ENCODE results near the gene TBX20. TPM values are rescaled to one million over a fixed set of nuclear protein-coding genes. Genes with fewer than 3 reads are reported as not detected.
"Not testable (repeated sequence)": the region's sequence is repeated elsewhere in the genome, so short reads cannot be mapped to it uniquely, and the experiment has no call there.

The TBX20 gene
- total RNA-seq, 1 donor from 2014 or later: 0.49 TPM

DNA sequence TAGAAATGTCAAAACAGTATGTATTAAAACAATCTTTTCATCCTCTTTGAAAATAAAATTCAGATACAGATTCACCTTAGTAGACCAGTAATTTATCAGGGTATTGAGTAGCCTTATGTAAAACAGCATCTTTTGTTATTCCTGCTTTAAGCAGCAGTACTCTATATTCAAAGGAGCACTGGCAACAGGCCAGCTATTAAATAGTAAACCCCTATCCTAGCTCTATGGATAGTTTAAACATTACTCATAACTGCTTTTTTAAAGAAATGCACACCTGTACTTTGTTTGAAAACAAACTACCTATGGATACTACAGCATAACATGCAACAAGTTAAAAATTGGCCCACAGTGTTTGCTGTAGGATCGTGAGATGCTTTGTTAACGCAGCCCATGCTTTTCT, 53.7 kb downstream of the TBX20 start:
- intact Hi-C loops (cut with DNase I); H3K9me3 ChIP-seq; H3K27ac ChIP-seq; H3K27me3 ChIP-seq; DNase-seq (ENCODE audit: extremely low spot score in 2 of 2); H3K36me3 ChIP-seq; H3K4me1 ChIP-seq; H3K4me3 ChIP-seq: not testable (repeated sequence)

DNA sequence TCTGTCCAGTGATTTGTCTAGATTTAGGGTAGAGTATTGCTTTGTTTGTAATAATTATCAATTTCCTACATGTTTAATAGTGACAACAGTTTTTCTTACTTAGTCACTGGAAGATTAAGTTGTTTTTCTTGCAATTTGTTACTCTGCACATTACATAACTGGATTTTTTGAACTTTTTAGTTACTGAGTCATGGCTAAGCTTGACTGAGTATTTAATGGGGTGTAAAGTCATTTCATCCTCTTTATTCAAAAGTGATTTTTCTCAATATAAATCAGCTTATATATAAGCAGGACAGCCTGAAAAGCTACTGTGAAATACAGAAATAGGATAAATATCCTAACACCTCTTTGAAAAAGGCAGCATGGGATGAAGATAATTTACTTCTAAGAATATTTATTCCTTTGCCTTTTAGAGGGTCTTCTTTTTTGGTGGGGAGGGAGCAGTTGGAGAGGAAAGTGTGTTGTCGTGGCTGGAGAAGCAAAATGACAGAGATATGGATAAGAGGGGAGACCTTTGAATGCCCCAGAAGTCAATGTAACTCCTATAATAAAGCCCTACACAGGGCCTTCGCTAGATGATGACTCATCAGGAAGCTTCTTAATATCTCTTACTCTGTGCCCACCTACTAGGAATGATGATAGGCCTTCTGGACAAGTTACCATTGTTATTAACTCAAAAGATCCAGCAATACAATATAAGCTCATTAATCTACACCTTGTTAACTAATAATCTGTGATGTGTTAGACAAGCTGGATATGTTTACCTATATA, 55.3 kb downstream of the TBX20 start:
- DNase-seq (ENCODE audit: extremely low spot score in 2 of 2); intact Hi-C loops (cut with DNase I): not testable (repeated sequence)

DNA sequence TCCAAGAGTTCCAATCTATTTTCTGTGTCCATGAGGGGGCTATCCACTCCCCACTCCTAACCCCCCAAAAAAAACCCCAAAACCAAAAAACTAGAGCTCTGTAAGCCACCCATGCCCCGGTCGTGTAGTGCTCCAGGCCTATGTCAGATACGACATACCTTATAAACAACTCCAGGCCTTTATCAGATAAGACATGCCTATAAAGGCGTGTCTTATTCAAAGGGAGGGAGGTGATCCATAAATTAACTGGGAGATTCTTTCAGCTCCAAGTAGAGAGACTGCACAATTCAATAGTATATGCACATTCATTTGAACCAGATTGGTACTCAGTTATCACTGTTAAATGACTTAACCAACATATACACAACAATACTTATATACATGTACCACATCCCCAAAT, 62.3 kb downstream of the TBX20 start:
- H3K36me3 ChIP-seq; H3K27ac ChIP-seq; H3K4me3 ChIP-seq; DNase-seq (ENCODE audit: extremely low spot score in 2 of 2); H3K9me3 ChIP-seq; intact Hi-C loops (cut with DNase I); H3K27me3 ChIP-seq; H3K4me1 ChIP-seq: not testable (repeated sequence)

More for the DNA sequence above, 55.3 kb downstream of the TBX20 start:
- not testable (repeated sequence) for H3K27me3 ChIP-seq, H3K4me1 ChIP-seq, H3K4me3 ChIP-seq, H3K36me3 ChIP-seq, H3K9me3 ChIP-seq, H3K27ac ChIP-seq

DNA sequence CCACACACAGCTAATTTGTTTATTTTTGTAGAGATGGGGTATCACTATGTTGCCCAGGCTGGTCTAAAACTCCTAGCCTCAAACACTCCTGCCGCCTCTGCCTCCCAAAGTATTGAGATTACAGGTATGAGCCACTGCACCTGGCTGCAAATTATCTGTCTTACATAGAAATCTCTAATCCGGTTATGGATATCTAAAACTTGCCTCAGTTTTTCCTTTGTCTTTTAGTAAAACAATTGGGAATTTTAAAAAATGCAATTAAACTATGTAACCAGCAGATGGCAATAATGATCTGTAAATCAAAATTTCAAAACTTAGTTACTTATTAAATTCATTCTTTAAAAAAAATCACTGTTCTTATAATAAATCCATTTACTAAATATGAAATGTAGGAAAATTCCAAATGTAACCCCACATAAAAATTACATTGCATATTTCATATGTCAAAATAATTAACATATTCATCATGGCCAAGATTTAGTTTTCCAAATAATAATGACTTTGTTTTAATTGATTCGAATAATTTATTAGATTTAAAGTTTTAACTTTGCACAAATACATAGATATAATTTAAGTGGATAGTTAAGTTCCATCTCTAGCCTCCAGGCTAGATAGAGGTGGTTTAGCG, 63.6 kb downstream of the TBX20 start:
- DNase-seq (ENCODE audit: extremely low spot score in 2 of 2); intact Hi-C loops (cut with DNase I); H3K27me3 ChIP-seq; H3K4me3 ChIP-seq; H3K36me3 ChIP-seq; H3K9me3 ChIP-seq; H3K27ac ChIP-seq: not testable (repeated sequence)
- H3K4me1 ChIP-seq: peaks cover 14% of the 10 kb centered on the region

DNA sequence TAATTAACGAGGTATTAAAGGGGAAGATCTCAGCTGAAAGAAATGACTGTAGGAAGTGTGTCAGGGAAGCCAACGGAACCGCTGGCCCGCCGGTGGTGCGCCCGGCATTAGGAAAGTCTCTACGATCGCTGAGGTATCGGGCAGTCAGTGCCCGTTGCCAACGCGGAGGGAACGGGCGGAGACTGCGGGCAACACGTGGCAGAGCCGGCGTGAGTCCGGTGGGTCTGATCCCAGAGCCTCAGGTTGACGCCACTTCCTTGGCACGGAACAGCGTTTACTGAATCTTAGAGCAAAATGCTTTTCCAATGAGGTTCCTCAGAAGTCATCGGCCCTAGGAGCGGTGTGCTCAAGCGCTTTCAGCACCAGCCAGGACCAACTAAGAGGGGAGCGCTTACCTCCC, 67.1 kb downstream of the TBX20 start:
- Histone ChIP-seq H3K4me1 (peaks cover 14% of the 10 kb centered on the region), H3K4me3 (peak overlapping the region; percentile 27 to 42)
- intact Hi-C loops (cut with DNase I); H3K36me3 ChIP-seq; H3K9me3 ChIP-seq; H3K27ac ChIP-seq; H3K27me3 ChIP-seq; DNase-seq (ENCODE audit: extremely low spot score in 2 of 2): not testable (repeated sequence)

DNA sequence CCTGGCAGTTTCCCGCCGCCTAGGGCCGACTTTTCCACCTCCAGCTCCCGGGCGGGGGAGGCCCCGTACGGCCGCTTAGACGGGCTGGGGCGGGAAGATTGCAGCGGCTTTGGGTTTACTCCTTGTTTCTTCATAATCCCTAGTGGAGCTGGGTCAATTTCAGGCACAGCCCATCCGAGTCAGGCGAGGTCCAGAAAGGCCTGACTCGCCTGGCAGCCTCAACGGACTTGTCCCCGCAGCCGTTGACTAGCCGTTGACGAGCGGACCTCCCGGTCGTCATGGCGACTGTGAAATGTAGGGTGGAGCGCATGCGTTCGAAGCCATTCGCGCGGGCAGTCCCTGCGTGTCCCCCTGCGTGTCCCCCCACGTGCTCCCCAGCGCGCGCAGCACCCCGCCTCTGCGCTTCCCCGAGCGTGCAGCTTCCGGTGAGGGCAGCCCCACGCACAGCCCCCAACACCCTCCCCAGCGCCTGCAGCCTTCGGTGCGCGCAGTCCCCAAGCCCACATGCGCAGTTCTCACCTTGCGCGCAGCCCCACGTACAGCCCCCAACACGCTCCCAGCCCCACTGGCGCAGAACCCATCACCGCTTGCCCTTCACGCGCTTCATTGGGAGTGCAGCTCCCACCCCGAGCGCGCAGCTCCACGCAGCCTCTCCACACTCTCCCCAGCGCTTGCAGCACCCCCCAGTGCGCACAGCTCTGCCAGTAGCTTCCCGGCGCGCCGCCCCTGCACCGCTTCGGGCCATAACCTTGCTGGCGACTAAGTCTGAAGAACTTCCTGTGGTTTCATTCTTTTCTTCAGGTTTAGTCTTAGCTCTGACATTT, 67.8 kb downstream of the TBX20 start:
- no peak for DNase-seq (ENCODE audit: extremely low spot score in 2 of 2)
- H3K9me3 ChIP-seq: no peaks in the 10 kb centered on the region
- intact Hi-C loops (cut with DNase I): no loop called here
- H3K36me3 ChIP-seq: no peaks in the 10 kb centered on the region
- no peak overlapping the region for H3K27ac ChIP-seq
- H3K4me3 ChIP-seq: peak overlapping the region; percentile 27 to 42
- TF ChIP-seq POLR2AphosphoS5 (IDR thresholded peaks at IDR 0.05; ENCODE audit: insufficient read depth in 1 of 2, low read depth in 1 of 2) (no peak), POLR2A (IDR thresholded peaks at IDR 0.05) (no peak)
- TF ChIP-seq, protein P1, sequence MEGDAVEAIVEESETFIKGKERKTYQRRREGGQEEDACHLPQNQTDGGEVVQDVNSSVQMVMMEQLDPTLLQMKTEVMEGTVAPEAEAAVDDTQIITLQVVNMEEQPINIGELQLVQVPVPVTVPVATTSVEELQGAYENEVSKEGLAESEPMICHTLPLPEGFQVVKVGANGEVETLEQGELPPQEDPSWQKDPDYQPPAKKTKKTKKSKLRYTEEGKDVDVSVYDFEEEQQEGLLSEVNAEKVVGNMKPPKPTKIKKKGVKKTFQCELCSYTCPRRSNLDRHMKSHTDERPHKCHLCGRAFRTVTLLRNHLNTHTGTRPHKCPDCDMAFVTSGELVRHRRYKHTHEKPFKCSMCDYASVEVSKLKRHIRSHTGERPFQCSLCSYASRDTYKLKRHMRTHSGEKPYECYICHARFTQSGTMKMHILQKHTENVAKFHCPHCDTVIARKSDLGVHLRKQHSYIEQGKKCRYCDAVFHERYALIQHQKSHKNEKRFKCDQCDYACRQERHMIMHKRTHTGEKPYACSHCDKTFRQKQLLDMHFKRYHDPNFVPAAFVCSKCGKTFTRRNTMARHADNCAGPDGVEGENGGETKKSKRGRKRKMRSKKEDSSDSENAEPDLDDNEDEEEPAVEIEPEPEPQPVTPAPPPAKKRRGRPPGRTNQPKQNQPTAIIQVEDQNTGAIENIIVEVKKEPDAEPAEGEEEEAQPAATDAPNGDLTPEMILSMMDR (IDR thresholded peaks at IDR 0.05): no peak
- no peaks in the 10 kb centered on the region for H3K27me3 ChIP-seq
- H3K4me1 ChIP-seq: peaks cover 14% of the 10 kb centered on the region

DNA sequence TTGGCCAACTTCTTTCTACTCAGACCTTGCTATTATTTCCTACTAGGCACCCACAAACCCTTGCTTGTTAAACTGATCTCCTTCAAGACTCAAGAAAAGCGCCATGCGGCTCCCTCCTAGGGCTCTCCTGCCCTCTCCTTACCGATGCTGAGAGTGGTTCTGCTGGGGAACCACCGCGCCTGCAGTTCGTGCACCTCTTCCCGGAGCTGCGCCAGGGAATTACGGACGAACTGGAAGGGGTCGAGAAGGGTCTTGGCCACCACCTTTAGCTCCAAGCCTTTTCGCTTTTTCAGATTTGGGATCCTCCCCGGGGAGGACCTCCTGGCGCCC, 68.4 kb downstream of the TBX20 start:
- H3K4me3 ChIP-seq: peak overlapping the region in 1 of 2 donors; percentile 42
- H3K27me3 ChIP-seq; H3K36me3 ChIP-seq; DNase-seq (ENCODE audit: extremely low spot score in 2 of 2); intact Hi-C loops (cut with DNase I); H3K27ac ChIP-seq; H3K9me3 ChIP-seq: not testable (repeated sequence)
- peaks cover 14% of the 10 kb centered on the region for H3K4me1 ChIP-seq

DNA sequence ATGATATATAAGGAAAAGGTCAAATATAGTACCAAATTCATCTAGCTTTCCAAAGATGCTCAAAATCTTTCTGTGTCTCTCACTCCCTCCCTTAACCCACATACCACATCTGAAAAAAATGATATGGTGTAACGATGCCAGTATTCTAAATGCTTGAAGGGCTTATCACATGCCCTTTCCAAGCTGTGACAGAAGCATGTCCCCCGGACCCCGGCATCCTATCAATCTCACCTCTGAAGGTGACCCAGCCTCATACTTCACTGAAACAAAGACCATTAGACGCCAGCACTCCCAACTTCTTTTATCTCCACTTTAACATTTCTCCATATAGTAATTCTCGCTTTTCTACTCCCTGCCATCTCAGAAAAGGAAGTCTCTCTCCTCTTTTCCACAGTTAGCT, 68.9 kb downstream of the TBX20 start:
- H3K4me3 ChIP-seq; H3K9me3 ChIP-seq; DNase-seq (ENCODE audit: extremely low spot score in 2 of 2); H3K27ac ChIP-seq; H3K36me3 ChIP-seq; intact Hi-C loops (cut with DNase I); H3K27me3 ChIP-seq: not testable (repeated sequence)
- peaks cover 14% of the 10 kb centered on the region for H3K4me1 ChIP-seq

DNA sequence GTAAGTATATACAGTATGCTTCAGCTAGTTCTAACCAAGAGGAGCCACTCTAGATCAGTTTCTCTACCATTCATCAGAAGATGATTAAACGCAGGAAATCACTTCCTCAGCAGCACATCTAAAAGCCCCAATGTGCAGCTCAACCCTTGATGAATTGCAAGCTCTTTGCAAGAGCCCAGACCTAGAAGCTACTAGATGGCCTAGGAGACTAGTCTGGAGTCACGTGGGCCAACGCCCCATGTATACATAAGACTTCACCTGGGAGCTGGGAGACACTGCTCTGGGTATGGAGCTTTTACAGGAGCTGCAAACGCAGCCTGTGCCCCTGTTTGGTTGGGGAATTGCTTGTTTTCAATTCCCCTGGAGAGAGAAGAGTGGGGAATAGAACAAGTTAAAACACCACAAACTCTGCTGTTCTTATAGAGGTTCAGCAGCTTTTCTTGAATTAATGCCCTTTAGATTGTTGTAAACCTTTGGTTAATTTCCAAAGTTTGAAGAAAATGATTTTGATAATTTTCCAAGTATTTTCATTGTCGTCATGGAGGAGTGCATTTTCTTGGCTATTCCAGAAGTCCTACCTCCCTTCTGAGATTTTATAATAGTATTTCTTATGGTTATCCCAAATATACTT, 69.9 kb downstream of the TBX20 start:
- H3K4me3 ChIP-seq; H3K9me3 ChIP-seq; intact Hi-C loops (cut with DNase I); H3K27ac ChIP-seq; DNase-seq (ENCODE audit: extremely low spot score in 2 of 2); H3K36me3 ChIP-seq; H3K27me3 ChIP-seq: not testable (repeated sequence)
- H3K4me1 ChIP-seq: peaks cover 14% of the 10 kb centered on the region

DNA sequence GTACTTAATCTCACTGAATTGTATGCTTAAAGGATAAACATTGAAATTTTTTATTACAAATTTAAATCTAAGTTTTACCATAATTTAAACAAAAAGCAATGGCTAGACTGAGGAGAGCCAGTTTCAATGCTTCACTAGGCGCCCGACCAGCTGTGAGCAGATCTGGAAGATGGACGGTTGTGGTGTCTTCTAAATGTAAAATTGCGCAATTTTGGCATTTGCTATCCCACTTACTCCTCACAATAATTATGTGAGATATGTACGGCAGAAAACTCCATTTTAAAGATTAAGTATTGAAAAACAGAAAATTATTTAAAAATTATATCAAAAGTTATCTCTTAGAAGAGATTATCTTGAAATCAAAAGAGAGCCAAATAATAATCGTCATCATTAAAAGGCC, 73.2 kb downstream of the TBX20 start:
- DNase-seq (ENCODE audit: extremely low spot score in 2 of 2); H3K27me3 ChIP-seq; H3K4me1 ChIP-seq; intact Hi-C loops (cut with DNase I); H3K27ac ChIP-seq; H3K9me3 ChIP-seq; H3K36me3 ChIP-seq; H3K4me3 ChIP-seq: not testable (repeated sequence)

DNA sequence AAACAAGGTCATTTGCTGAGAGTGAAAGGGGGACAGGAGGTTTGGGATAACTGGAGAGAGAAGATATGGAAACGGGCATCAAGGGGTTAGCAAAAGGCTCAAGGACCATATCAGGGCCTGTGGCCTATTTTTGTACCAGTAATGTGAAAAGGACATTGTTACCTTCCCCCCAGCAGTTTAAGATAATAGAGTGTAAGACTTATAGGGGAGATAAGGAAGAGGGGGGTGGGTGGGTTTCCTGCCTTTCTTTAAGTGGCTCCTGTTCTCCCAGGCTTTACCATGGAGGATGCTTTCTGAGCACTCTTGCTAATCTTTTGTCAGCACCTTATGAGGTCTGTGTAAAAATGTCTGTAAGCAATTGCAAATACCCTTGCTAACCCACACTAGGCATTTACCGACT, 80.7 kb downstream of the TBX20 start:
- intact Hi-C loops (cut with DNase I); H3K27me3 ChIP-seq; H3K9me3 ChIP-seq; H3K27ac ChIP-seq; H3K4me1 ChIP-seq; DNase-seq (ENCODE audit: extremely low spot score in 2 of 2); H3K4me3 ChIP-seq; H3K36me3 ChIP-seq: not testable (repeated sequence)

DNA sequence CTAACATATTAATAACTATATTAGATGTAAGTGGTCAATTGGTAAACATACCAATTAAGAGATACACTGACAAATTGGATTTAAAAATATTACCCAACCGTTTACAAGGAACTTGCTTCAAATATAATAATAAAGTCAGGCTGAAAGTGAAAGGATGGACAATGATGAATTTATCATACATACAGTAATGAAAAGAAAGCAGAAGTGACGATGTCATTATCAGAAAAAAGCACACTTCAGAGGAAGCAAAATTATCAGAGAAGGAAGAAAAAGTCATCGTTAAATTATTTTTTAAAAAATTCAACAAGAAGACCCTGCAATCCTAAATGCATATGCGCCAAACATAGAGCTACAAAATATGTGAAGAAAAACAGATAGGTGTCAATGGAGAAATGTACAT, 81.8 kb downstream of the TBX20 start:
- H3K27ac ChIP-seq; H3K27me3 ChIP-seq; H3K36me3 ChIP-seq; H3K9me3 ChIP-seq; DNase-seq (ENCODE audit: extremely low spot score in 2 of 2); intact Hi-C loops (cut with DNase I); H3K4me1 ChIP-seq; H3K4me3 ChIP-seq: not testable (repeated sequence)

All from vagina (tissue), 2 donors.